Breast epithelium (tissue), 4 donors: ENCODE results near the gene NAPSA. TPM values are rescaled to one million over a fixed set of nuclear protein-coding genes. Genes with fewer than 3 reads are reported as not detected.

Experiments used
- DNase-seq, 2 donors: peaks; one replicate each; pipeline ENCODE4 v3.0.0-alpha.2; 2019; ENCODE audit warnings: low spot score in 2 of 2
- H3K27ac ChIP-seq, 2 donors: fragments of 200-600 bp; sonication (generic) in 1 of 2; one replicate each; pipeline ENCODE4 v1.5.1; 2016 to 2019; ENCODE audit warnings: mild to moderate bottlenecking in 1 of 2
- H3K27me3 ChIP-seq, 2 donors: fragments of 200-600 bp; sonication (generic) in 1 of 2; one replicate each; pipeline versions ENCODE4 v1.5.1 to v1.6.0; 2017 to 2019; ENCODE audit warnings: control low read depth in 1 of 2, mild to moderate bottlenecking in 1 of 2
- H3K36me3 ChIP-seq: fragments of 200-600 bp; one replicate; pipeline ENCODE4 v1.5.1; 2019
- H3K4me1 ChIP-seq, 2 donors: fragments of 200-600 bp; sonication (generic); one replicate each; pipeline ENCODE4 v1.5.1; 2016 to 2019; ENCODE audit warnings: control low read depth in 1 of 2
- H3K4me3 ChIP-seq, 3 donors: fragments of 200-600 bp; sonication (generic); 1 replicate in 2 of 3; 2 replicates in 1 of 3; pipeline ENCODE4 v1.5.1; 2016 to 2019; ENCODE audit warnings: mild to moderate bottlenecking in 3 of 3, moderate library complexity in 2 of 3
- H3K9me3 ChIP-seq, 2 donors: fragments of 200-600 bp; sonication (generic) in 1 of 2; one replicate each; pipeline ENCODE4 v1.5.1; 2016 to 2019; ENCODE audit warnings: control low read depth in 1 of 2
- CTCF ChIP-seq, 3 donors: fragments of 450-650 bp; IDR thresholded peaks; one replicate each; pipeline ENCODE4 v1.5.1; 2016 to 2017; ENCODE audit warnings: antibody characterized with exemption in 3 of 3, mild to moderate bottlenecking in 3 of 3, moderate library complexity in 3 of 3
- POLR2A ChIP-seq: fragments of 450-650 bp; IDR thresholded peaks from one replicate; pipeline ENCODE4 v1.6.1; 2016; ENCODE audit warnings: antibody characterized with exemption, mild to moderate bottlenecking, moderate library complexity
- POLR2AphosphoS5 ChIP-seq, 3 donors: sonication (generic); formaldehyde crosslinking; IDR thresholded peaks; one replicate each; pipeline ENCODE4 v1.6.1; 2017; ENCODE audit warnings: antibody characterized with exemption in 3 of 3
- intact Hi-C: fragments of 100-400 bp; cut with DNase I; formaldehyde crosslinking; loops from one replicate; pipeline ENCODE4 v1.15.1; 2023; ENCODE audit warnings: low total_unique reads
- total RNA-seq, 3 donors: library from RNA; depleted of rRNA; stranded (reverse); fragments of >200 nt; gene quantifications; one replicate each; pipeline ENCODE4 v1.1.0, GENCODE V29; 2016

NAPSA gene
- total RNA-seq, 3 donors from 2014 or later = 0.80 to 1.8 (median 1.6) TPM

DNA sequence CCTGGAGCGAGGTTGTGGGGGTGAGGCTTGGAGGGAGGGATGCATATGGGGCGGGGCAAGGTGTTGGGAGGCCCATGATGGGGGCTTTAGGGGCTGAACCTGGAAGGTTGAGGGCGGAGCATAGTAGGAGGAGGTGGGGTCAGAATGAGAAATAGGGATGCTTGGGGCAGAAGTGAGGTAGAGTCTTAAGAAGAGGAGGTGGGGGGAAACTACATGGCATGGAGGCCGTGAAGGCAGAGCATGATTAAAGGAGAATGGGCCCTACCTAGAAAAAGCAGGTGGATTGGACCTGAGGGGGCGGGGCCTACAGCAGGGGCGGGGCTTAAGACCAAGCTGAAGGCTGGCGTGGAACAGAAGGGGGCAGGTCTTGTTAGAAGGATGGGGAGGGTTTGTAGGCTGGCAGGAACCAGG lies 11.6 kb upstream of the NAPSA start:
- DNase-seq = peak in 1 of 2 donors; percentile 46
- H3K4me3 ChIP-seq = peak overlapping the region; percentile 75 to 95 (median 81)
- no peaks in the 10 kb centered on the region for H3K4me1 ChIP-seq
- intact Hi-C loops = no loop called here
- H3K36me3 ChIP-seq = peaks cover 4% of the 10 kb centered on the region
- no peaks in the 10 kb centered on the region for H3K27me3 ChIP-seq
- peak overlapping the region; percentile 99 for H3K27ac ChIP-seq
- TF ChIP-seq POLR2A = no peak
- no peak for TF ChIP-seq POLR2AphosphoS5 (IDR thresholded peaks at IDR 0.05)
- no peak for TF ChIP-seq CTCF (IDR thresholded peaks at IDR 0.05)
- no peaks in the 10 kb centered on the region for H3K9me3 ChIP-seq

DNA sequence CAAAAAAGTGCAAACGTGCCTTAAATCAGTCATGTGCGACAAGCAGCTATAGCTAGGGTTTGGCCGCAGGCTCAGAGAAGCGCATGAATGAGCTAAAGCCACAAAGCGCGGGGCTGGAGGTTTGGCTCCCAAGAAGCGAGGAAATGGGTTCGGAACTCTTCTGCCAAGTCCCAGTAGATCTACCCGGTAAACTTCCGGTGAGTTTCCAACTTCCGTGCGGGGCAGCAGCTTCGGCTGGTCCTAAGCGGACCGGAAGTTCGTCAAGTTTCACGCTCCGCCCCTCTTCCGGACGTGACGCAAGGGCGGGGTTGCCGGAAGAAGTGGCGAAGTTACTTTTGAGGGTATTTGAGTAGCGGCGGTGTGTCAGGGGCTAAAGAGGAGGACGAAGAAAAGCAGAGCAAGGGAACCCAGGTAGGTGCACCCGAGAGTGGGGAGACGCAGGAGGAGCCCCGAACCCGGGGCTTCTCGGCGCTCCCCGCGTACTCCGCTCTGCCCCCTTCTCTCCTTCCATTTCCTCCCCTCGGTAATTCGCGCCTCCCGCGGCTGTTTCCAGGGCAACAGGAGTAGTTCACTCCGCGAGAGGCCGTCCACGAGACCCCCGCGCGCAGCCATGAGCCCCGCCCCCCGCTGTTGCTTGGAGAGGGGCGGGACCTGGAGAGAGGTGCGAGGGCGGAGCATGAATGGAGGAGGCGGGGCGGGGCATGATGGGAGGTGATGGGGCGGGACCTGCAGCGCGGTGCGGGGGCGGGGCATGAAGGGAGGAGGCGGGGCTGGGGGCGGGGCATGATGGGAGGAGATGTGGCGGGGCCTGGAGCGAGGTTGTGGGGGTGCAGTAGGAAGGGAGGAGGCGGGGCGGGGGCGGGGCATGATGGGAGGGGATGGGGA lies 11.0 kb upstream of the NAPSA start, which contains the start of gene NR1H2:
Gene NR1H2 (plus strand): TSS at position 292 of the 885 bp plus-strand sequence. CDS start 1,149 bp downstream, outside the sequence.
- peak; percentile 93 for DNase-seq
- Histone ChIP-seq H3K27me3 (no peaks in the 10 kb centered on the region), H3K4me3 (peak within 1 kb of the TSS; percentile 75 to 95 (median 81)), H3K4me1 (no peaks in the 10 kb centered on the region), H3K9me3 (no peaks in the 10 kb centered on the region), H3K36me3 (no peaks in the 10 kb centered on the region), H3K27ac (peak within 1 kb of the TSS; percentile 99)
- TF ChIP-seq POLR2A (peak; percentile 81), POLR2AphosphoS5 (IDR thresholded peaks at IDR 0.05) (peak; percentile 93 to 98 (median 97)), CTCF (IDR thresholded peaks at IDR 0.05) (no peak)
- intact Hi-C loops = no loop called here

DNA sequence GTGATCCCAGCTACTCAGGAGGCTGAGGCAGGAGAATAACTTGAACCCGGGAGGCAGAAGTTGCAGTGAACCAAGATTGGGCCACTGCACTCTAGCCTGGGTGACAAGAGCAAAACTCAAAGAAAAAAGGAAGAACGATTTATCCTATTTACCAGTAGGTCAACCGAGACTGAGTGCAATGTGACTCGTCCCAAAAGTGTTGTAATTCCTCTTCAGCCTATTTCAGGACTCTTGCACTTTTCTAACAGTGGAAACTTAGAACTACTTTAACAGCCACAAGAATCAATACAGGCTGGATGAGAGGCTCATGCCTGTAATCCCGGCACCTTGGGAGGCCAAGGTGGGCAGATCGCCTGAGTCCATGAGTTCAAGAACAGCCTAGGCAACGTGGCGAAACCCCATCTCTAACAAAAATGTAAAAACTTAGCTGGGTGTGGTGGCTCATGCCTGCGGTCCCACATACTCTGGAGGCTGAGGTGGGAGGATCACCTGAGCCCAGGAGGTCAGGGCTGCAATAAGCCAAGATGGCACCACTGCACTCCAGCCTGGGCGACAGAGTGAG lies 6.6 kb upstream of the NAPSA start:
- Histone ChIP-seq H3K9me3 (no peaks in the 10 kb centered on the region), H3K36me3 (no peaks in the 10 kb centered on the region), H3K4me1 (no peaks in the 10 kb centered on the region), H3K27me3 (no peaks in the 10 kb centered on the region), H3K27ac (no peak overlapping the region), H3K4me3 (no peak overlapping the region)
- no peak for TF ChIP-seq CTCF (IDR thresholded peaks at IDR 0.05)
- no peak for TF ChIP-seq POLR2AphosphoS5 (IDR thresholded peaks at IDR 0.05)
- TF ChIP-seq POLR2A = no peak
- intact Hi-C loops = no loop called here
- no peak for DNase-seq

- peak; percentile 82 to 86 for DNase-seq
- intact Hi-C loops = no loop called here
- H3K4me1 ChIP-seq = no peaks in the 10 kb centered on the region
- peak overlapping the region; percentile 36 to 66 for H3K27ac ChIP-seq
- H3K27me3 ChIP-seq = no peaks in the 10 kb centered on the region
- no peaks in the 10 kb centered on the region for H3K9me3 ChIP-seq
- H3K4me3 ChIP-seq = peak overlapping the region; percentile 56 to 71 (median 67)
- peak; percentile 75 to 89 (median 88) for TF ChIP-seq CTCF (IDR thresholded peaks at IDR 0.05)
- no peak for TF ChIP-seq POLR2A
- no peak for TF ChIP-seq POLR2AphosphoS5 (IDR thresholded peaks at IDR 0.05)
- H3K36me3 ChIP-seq = no peaks in the 10 kb centered on the region
Measured at GRCh38 chr19:50368649-50369570, 3.5 kb upstream of the NAPSA start.
